ENCODE data around the gene GXYLT1. TPM values are rescaled to one million over a fixed set of nuclear protein-coding genes. Genes with fewer than 3 reads are reported as not detected.

Gene GXYLT1
- polyA plus RNA-seq, 4 donors: 27.7 to 40.2 (median 35.4) TPM

Other genes starting within 250 kb of the GXYLT1 start
- 10 to 100 TPM; 19.7 to 28.8 (median 27.6) TPM for gene YAF2, start 93.4 kb upstream of the GXYLT1 start, polyA plus RNA-seq (ENCODE audit: insufficient read length in 4 of 4)
- gene ZCRB1, start 181.2 kb upstream of the GXYLT1 start, polyA plus RNA-seq (ENCODE audit: insufficient read length in 4 of 4): 100 to 1,000 TPM in 2 of 4 donors, 10 to 100 TPM in 2; 70.8 to 104 (median 98.9) TPM
- 10 to 100 TPM; 57.2 to 72.9 (median 69.6) TPM for gene PPHLN1, start 181.3 kb upstream of the GXYLT1 start, polyA plus RNA-seq (ENCODE audit: insufficient read length in 4 of 4)